Upper lobe of right lung (tissue), 1 donor: ENCODE measurements around the gene GARRE1. TPM values are rescaled to one million over a fixed set of nuclear protein-coding genes. Genes with fewer than 3 reads are reported as not detected.

Experiments
- ATAC-seq: fragments of 200-7000 bp; cut with Tn5 transposase; one replicate; pipeline ENCODE4 v1.9.1; 2020; ENCODE audit warnings: mild to moderate bottlenecking, moderate library complexity
- DNase-seq: peaks from one replicate; pipeline ENCODE4 v3.0.0-alpha.2; 2020
- H3K27ac ChIP-seq: fragments of 200-600 bp; one replicate; pipeline ENCODE4 v1.8.0; 2022
- H3K27me3 ChIP-seq: fragments of 200-600 bp; one replicate; pipeline ENCODE4 v1.8.0; 2022; ENCODE audit warnings: mild to moderate bottlenecking
- H3K36me3 ChIP-seq: fragments of 200-600 bp; one replicate; pipeline ENCODE4 v1.8.0; 2022
- H3K4me1 ChIP-seq: fragments of 200-600 bp; one replicate; pipeline ENCODE4 v1.8.0; 2022
- H3K4me3 ChIP-seq: fragments of 200-600 bp; one replicate; pipeline ENCODE4 v1.8.0; 2022; ENCODE audit warnings: mild to moderate bottlenecking
- H3K9me3 ChIP-seq: fragments of 200-600 bp; one replicate; pipeline ENCODE4 v1.8.0; 2022
- CTCF ChIP-seq: fragments of 200-600 bp; IDR thresholded peaks from one replicate; pipeline ENCODE4 v1.8.0; 2022; ENCODE audit warnings: antibody characterized with exemption
- intact Hi-C: fragments of 100-400 bp; cut with DNase I; formaldehyde crosslinking; loops from one replicate; pipeline ENCODE4 v1.11.0; 2022
- total RNA-seq: library from RNA; stranded (reverse); fragmentation: NEBNext Ultra II Directional; extraction: Animal tissue kit (Norgen Biotek cat#: 25700); gene quantifications from one replicate; pipeline ENCODE4 v1.2.1, GENCODE V29; 2021
- donor health status: DM: no; HTN: yes; CAD: no; lungs with severe emphysema.

The GARRE1 gene
- total RNA-seq, 1 donor from 2014 or later, result 41.3 TPM

- TF ChIP-seq CTCF, result no peak
- peaks cover 11% of the 10 kb centered on the region for H3K4me1 ChIP-seq
- H3K36me3 ChIP-seq, result peaks cover 61% of the 10 kb centered on the region
Observed at GRCh38 chr19:34229721-34230120, 24.6 kb upstream of the GARRE1 start.

GRCh38 chr19:34230820-34231219, 23.5 kb upstream of the GARRE1 start:
- DNase-seq, result no peak
- Histone ChIP-seq H3K36me3 (peaks cover 50% of the 10 kb centered on the region), H3K4me3 (no peak overlapping the region), H3K27ac (no peak overlapping the region), H3K27me3 (no peaks in the 10 kb centered on the region), H3K9me3 (no peaks in the 10 kb centered on the region), H3K4me1 (peaks cover 11% of the 10 kb centered on the region)
- no peak for TF ChIP-seq CTCF
- no peak for ATAC-seq
- intact Hi-C loops, result no loop called here

More at GRCh38 chr19:34229721-34230120, 24.6 kb upstream of the GARRE1 start:
- Histone ChIP-seq H3K4me3 (no peak overlapping the region), H3K27ac (no peak overlapping the region), H3K9me3 (no peaks in the 10 kb centered on the region), H3K27me3 (no peaks in the 10 kb centered on the region)
- intact Hi-C loops, result no loop called here
- no peak for ATAC-seq
- DNase-seq, result no peak

GRCh38 chr19:34231439-34231838, 22.9 kb upstream of the GARRE1 start:
- Histone ChIP-seq H3K9me3 (no peaks in the 10 kb centered on the region), H3K36me3 (peaks cover 43% of the 10 kb centered on the region), H3K27ac (no peak overlapping the region), H3K4me3 (no peak overlapping the region), H3K4me1 (peaks cover 11% of the 10 kb centered on the region), H3K27me3 (no peaks in the 10 kb centered on the region)
- intact Hi-C loops, result no loop called here
- ATAC-seq (no peak), DNase-seq (no peak)
- no peak for TF ChIP-seq CTCF

GRCh38 chr19:34232566-34233481, 21.5 kb upstream of the GARRE1 start:
- intact Hi-C loops, result no loop called here
- Histone ChIP-seq H3K4me1 (peaks cover 11% of the 10 kb centered on the region), H3K4me3 (no peak overlapping the region), H3K36me3 (peaks cover 31% of the 10 kb centered on the region), H3K9me3 (no peaks in the 10 kb centered on the region), H3K27me3 (no peaks in the 10 kb centered on the region), H3K27ac (no peak overlapping the region)
- ATAC-seq, result peak; percentile 76
- no peak for DNase-seq
- no peak for TF ChIP-seq CTCF

GRCh38 chr19:34235425-34235940, 18.9 kb upstream of the GARRE1 start:
- Histone ChIP-seq H3K27me3 (no peaks in the 10 kb centered on the region), H3K4me1 (peaks cover 11% of the 10 kb centered on the region), H3K9me3 (no peaks in the 10 kb centered on the region), H3K4me3 (no peak overlapping the region), H3K36me3 (peaks cover 5% of the 10 kb centered on the region), H3K27ac (no peak overlapping the region)
- intact Hi-C loops, result no loop called here
- ATAC-seq (no peak), DNase-seq (no peak)
- no peak for TF ChIP-seq CTCF
